ENCODE measurements around the gene AFAP1.
A peak's percentile ranks its signal among the peaks of the same experiment; 100 is the strongest.
"Not testable (repeated sequence)": the region's sequence is repeated elsewhere in the genome, so short reads cannot be mapped to it uniquely, and the experiment has no call there.

Gene AFAP1

GRCh38 chr4:7945709-7946380 lies 6.2 kb upstream of the AFAP1 start:
- Mint-ChIP-seq H3K27ac (no peak overlapping the region), H3K9me3 (peaks cover 0 to 7% of the 10 kb centered on the region in 2 donors), H3K27me3 (peaks cover 44 to 59% of the 10 kb centered on the region in 2 donors), H3K4me3 (no peak overlapping the region), H3K36me3 (no peaks in the 10 kb centered on the region), H3K4me1 (peaks cover 0 to 3% of the 10 kb centered on the region in 2 donors)
- DNase-seq: no peak
- no peak for ATAC-seq (replicated peaks)

GRCh38 chr4:7944599-7945220 lies 5.0 kb upstream of the AFAP1 start:
- peaks cover 39 to 57% of the 10 kb centered on the region in 2 donors for H3K27me3 Mint-ChIP-seq
- H3K9me3 Mint-ChIP-seq: peaks cover 0 to 4% of the 10 kb centered on the region in 2 donors
- DNase-seq (no peak), ATAC-seq (replicated peaks) (no peak)
- H3K27ac Mint-ChIP-seq: no peak overlapping the region
- H3K4me1 Mint-ChIP-seq: peaks cover 0 to 4% of the 10 kb centered on the region in 2 donors
- H3K4me3 Mint-ChIP-seq: no peak overlapping the region
- no peaks in the 10 kb centered on the region for H3K36me3 Mint-ChIP-seq

DNA sequence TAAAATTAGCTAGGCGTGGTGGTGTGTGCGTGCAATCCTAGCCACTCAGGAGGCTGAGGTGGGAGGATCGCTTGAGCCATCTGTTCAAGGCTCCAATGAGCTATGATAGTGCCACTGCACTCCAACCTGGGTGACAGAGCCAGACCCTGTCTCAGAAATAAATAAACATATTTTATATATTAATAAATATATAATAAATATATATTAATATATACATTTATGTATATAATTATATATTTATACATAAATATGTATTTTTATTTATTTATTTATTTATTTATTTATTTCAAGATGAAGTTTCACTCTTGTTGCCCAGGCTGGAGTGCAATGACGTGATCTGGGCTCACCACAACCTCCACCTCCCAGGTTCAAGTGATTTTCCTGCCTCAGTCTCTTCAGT lies 4.0 kb upstream of the AFAP1 start:
- H3K27ac Mint-ChIP-seq, H3K4me3 Mint-ChIP-seq: not testable (repeated sequence)

GRCh38 chr4:7943211-7943610 lies 3.5 kb upstream of the AFAP1 start:
- H3K27ac Mint-ChIP-seq: no peak overlapping the region
- peaks cover 30 to 48% of the 10 kb centered on the region in 2 donors for H3K27me3 Mint-ChIP-seq
- H3K9me3 Mint-ChIP-seq: peaks cover 0 to 2% of the 10 kb centered on the region in 2 donors
- no peak overlapping the region for H3K4me3 Mint-ChIP-seq
- no peaks in the 10 kb centered on the region for H3K36me3 Mint-ChIP-seq
- DNase-seq (no peak), ATAC-seq (replicated peaks) (no peak)
- H3K4me1 Mint-ChIP-seq: peaks cover 5% of the 10 kb centered on the region in 2 donors

More for the DNA sequence above, 4.0 kb upstream of the AFAP1 start:
- ATAC-seq (replicated peaks); H3K4me1 Mint-ChIP-seq; H3K36me3 Mint-ChIP-seq; H3K9me3 Mint-ChIP-seq; DNase-seq: not testable (repeated sequence)
- peaks cover 28 to 47% of the 10 kb centered on the region in 2 donors for H3K27me3 Mint-ChIP-seq

GRCh38 chr4:7941965-7942496 lies 2.4 kb upstream of the AFAP1 start:
- H3K4me3 Mint-ChIP-seq: no peak overlapping the region
- no peak for DNase-seq
- H3K27ac Mint-ChIP-seq: no peak overlapping the region
- peaks cover 0 to 2% of the 10 kb centered on the region in 2 donors for H3K9me3 Mint-ChIP-seq
- ATAC-seq (replicated peaks): no peak
- peaks cover 41 to 59% of the 10 kb centered on the region in 2 donors for H3K27me3 Mint-ChIP-seq
- H3K4me1 Mint-ChIP-seq: peaks cover 6 to 8% of the 10 kb centered on the region in 2 donors
- H3K36me3 Mint-ChIP-seq: no peaks in the 10 kb centered on the region

DNA sequence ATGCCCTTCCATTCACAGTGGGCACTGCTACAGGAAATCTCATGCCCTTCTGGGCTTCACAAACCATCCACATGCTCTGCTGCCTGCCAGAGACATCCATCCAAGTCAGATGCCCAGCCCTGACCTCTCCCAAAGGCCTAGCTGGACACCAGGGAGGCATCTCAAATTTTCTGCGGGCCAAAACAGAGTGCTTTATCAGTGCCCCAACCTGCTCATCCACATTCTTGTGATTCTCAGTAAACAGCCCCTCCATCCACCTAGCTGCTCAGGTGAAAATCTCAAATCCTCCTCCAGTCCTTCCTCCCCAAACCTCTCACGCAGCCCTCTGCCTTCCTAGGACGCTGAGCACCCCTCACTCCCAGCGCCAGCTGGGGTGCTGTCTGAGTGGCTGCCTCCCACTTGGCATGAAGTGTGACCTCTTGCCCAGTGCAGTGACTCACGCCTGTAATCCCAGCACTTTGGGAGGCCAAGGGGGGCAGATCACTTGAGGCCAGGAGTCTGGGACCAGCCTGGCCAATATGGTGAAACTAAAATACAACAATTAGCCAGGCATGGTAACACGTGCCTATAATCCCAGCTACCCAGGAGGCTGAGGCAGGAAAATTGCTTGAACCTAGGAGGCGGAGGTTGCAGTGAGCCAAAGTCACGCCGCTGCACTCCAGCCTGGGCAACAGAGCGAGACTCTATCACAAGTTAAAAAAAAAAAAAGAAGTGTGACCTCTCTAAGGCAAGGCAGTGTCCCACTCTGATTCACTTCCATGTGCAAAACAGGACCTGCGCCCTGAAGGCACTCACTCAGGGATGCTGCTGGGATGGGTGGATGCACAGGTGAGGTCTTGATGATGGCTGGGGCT lies 1.7 kb upstream of the AFAP1 start:
- ATAC-seq (replicated peaks): no peak
- Mint-ChIP-seq H3K4me1 (peaks cover 6 to 8% of the 10 kb centered on the region in 2 donors), H3K36me3 (no peaks in the 10 kb centered on the region), H3K27me3 (peaks cover 45 to 60% of the 10 kb centered on the region in 2 donors), H3K27ac (no peak overlapping the region), H3K9me3 (peaks cover 0 to 2% of the 10 kb centered on the region in 2 donors), H3K4me3 (peak overlapping the region in 1 of 2 donors; percentile 10)
- no peak for DNase-seq

- ATAC-seq (replicated peaks) (no peak), DNase-seq (no peak)
- Mint-ChIP-seq H3K4me1 (peaks cover 8 to 12% of the 10 kb centered on the region in 2 donors), H3K27me3 (peaks cover 47 to 77% of the 10 kb centered on the region in 2 donors), H3K4me3 (peak overlapping the region; percentile 30 to 50), H3K27ac (no peak overlapping the region), H3K9me3 (peaks cover 0 to 2% of the 10 kb centered on the region in 2 donors), H3K36me3 (no peaks in the 10 kb centered on the region)
These were observed 868 bp downstream of the AFAP1 start for GRCh38 chr4:7938609-7939376.

DNA sequence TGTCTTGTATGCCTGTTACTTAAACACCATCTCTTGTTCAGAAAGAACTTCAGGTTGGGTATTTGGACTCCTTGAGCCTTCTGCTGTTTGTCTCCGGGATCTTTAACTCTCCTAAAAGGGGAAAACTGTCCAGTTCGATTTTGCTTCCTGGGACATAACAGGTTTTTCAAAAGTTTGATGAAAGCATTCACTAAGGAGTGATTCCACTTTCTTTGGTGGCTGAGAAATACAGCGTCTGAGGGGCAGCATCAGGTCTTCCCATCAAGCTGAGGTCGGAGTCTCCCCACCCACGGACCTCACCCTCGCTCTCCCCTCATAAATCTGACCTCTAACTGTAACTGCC lies 1.4 kb downstream of the AFAP1 start:
- H3K4me1 Mint-ChIP-seq: peaks cover 8 to 12% of the 10 kb centered on the region in 2 donors
- DNase-seq (no peak), ATAC-seq (replicated peaks) (no peak)
- H3K4me3 Mint-ChIP-seq: peak overlapping the region; percentile 30 to 50
- no peaks in the 10 kb centered on the region for H3K36me3 Mint-ChIP-seq
- no peak overlapping the region for H3K27ac Mint-ChIP-seq
- H3K27me3 Mint-ChIP-seq: peaks cover 52 to 83% of the 10 kb centered on the region in 2 donors
- H3K9me3 Mint-ChIP-seq: peaks cover 0 to 2% of the 10 kb centered on the region in 2 donors

DNA sequence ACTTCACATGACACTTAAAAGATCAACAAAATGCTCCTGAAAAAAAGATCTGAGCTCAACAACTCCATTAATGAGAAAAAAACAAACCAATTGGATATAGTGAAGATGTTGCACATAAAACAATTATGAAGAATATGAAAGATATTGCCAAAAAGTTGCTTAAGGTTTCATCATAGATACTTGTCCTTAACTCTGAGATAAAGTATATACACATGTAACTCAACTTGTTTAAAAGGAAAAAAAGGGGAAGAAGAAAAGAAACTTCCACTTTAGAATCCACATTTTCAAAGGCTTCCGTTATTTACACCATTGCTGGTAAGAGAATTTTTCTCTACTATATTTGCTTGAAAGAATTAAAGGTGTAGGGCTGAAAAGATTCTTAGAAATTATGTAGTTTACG lies 2.7 kb downstream of the AFAP1 start:
- ATAC-seq (replicated peaks): no peak

DNA sequence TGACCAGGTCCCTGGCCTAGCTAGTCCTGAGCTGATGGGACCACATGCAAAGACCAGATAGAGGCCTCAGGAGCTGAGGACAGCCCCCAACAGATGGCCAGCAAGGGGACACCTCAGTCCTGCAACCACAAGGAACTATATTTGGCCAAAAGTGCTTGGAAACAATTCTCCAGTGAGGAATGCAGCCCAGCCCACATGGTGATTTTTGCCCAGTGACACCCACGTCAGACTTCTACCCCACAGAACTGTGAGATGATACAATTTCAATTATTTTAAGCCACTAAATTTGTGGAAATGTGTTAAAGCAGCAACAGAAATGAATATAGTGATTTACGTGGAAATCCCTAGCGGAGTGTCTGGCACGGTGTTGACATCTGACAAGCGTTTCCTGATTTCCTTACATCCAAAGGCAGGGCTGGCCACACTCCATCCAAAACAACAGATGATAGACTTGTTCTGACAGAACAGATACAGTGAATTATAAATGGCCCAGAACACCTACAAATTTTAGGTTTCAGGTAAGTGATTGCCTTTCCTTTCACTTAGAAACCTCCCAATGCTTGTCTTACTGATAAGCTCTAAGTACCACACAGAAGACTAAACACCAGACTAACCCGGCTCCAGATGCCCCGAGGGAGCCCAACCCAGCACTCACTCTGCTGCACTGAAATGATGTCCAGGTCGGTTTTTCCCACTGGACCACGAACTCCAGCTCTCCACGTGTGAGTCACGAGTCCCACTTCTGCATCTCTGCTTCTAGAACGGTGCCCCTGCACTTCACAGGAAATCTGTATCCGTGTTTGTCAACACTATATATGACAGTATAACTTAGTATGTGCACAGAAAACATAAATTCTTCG lies 5.8 kb downstream of the AFAP1 start:
- ATAC-seq (replicated peaks): peak; percentile 38 to 45
- H3K27me3 Mint-ChIP-seq: peaks cover 57 to 81% of the 10 kb centered on the region in 2 donors
- H3K36me3 Mint-ChIP-seq: no peaks in the 10 kb centered on the region
- H3K4me3 Mint-ChIP-seq: no peak overlapping the region
- H3K9me3 Mint-ChIP-seq: no peaks in the 10 kb centered on the region
- H3K4me1 Mint-ChIP-seq: peaks cover 6 to 12% of the 10 kb centered on the region in 2 donors
- no peak for DNase-seq
- H3K27ac Mint-ChIP-seq: no peak overlapping the region

More for the DNA sequence above, 2.7 kb downstream of the AFAP1 start:
- H3K27ac Mint-ChIP-seq: no peak overlapping the region
- peaks cover 0 to 2% of the 10 kb centered on the region in 2 donors for H3K9me3 Mint-ChIP-seq
- H3K4me1 Mint-ChIP-seq: peaks cover 8 to 12% of the 10 kb centered on the region in 2 donors
- no peaks in the 10 kb centered on the region for H3K36me3 Mint-ChIP-seq
- H3K27me3 Mint-ChIP-seq: peaks cover 52 to 80% of the 10 kb centered on the region in 2 donors
- DNase-seq: no peak
- H3K4me3 Mint-ChIP-seq: no peak overlapping the region

GRCh38 chr4:7932287-7932686 lies 7.4 kb downstream of the AFAP1 start:
- no peak overlapping the region for H3K4me3 Mint-ChIP-seq
- H3K27ac Mint-ChIP-seq: no peak overlapping the region
- H3K27me3 Mint-ChIP-seq: peaks cover 44 to 79% of the 10 kb centered on the region in 2 donors
- DNase-seq (no peak), ATAC-seq (replicated peaks) (no peak)
- H3K9me3 Mint-ChIP-seq: no peaks in the 10 kb centered on the region
- peaks cover 0 to 6% of the 10 kb centered on the region in 2 donors for H3K4me1 Mint-ChIP-seq
- no peaks in the 10 kb centered on the region for H3K36me3 Mint-ChIP-seq

DNA sequence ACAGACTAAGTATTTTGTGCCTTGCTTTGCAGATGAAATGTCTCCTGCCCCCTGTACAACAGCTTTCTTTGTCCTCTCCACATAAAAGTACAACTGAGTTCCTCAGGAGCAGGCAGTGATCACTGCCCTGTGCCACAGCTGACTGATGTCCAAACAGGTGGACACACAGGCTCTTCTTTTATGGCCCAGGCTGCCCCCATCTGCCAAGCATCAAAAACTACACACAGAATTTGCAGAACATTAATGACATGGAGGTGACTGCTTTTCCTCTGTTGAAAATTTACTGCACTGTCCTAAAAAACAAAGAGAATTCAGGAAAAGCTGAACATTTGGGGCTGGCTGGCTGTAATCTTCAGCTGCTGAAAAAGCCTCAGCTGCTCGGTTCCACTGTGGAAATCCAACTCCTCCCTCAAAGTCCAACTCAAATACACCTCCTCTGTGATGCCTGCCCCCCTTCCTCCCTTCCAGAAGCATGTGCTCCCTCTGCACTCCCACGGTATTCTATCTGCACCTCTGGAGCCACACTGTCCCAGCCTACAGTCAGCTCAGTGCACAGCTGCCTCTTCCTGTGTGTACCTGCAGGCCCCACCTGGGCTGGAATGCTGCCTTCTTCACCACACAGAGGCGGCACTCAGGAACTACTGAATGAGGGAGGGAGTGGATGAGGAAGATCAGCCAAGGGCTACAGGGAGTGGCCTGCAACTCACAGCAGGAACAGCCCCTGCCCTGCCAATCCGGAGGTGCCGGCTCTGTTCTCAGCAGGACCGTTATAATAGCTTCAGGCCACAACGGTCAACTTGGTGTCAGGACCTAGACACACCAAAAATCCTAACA lies 10.3 kb downstream of the AFAP1 start:
- no peaks in the 10 kb centered on the region for H3K36me3 Mint-ChIP-seq
- H3K9me3 Mint-ChIP-seq: no peaks in the 10 kb centered on the region
- ATAC-seq (replicated peaks) (no peak), DNase-seq (no peak)
- H3K27me3 Mint-ChIP-seq: peaks cover 31 to 54% of the 10 kb centered on the region in 2 donors
- no peak overlapping the region for H3K27ac Mint-ChIP-seq
- no peak overlapping the region for H3K4me3 Mint-ChIP-seq
- peaks cover 0 to 3% of the 10 kb centered on the region in 2 donors for H3K4me1 Mint-ChIP-seq

Measured in stimulated activated naive B cell treated with anti-CD40 and anti-IgM and Interleukin-4, amounts not matched to agents 10 μg/mL and 1 μg/mL and 100 μg/mL, for 72 hours (primary cell).